ENCODE results near the gene DEFB129. TPM values are rescaled to one million over a fixed set of nuclear protein-coding genes. Genes with fewer than 3 reads are reported as not detected.
"Not testable (repeated sequence)": the region's sequence is repeated elsewhere in the genome, so short reads cannot be mapped to it uniquely, and the experiment has no call there.

The DEFB129 gene
- total RNA-seq, 4 donors from 2014 or later: not detected

DNA sequence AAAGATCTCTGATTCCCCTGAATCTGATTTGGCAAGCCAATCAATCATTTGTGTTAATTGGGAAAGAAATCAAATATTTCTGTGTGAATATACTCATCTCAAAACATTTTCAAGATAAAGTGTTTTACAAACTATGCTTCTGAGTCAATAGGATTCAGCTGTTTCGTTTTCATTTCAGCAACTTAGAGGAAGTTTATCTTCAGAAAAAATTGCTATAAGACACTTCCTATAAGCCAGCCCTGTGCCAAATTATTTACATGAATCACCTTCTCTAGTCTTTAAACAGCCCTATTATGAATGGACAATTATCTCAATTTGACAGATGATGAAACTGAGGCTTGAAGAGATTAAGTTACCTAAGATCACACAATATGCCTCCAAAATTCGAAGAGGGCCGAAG lies 10.9 kb downstream of the DEFB129 start:
- intact Hi-C loops (cut with DNase I; ENCODE audit: low total_unique reads): no loop called here
- TF ChIP-seq, protein P1, sequence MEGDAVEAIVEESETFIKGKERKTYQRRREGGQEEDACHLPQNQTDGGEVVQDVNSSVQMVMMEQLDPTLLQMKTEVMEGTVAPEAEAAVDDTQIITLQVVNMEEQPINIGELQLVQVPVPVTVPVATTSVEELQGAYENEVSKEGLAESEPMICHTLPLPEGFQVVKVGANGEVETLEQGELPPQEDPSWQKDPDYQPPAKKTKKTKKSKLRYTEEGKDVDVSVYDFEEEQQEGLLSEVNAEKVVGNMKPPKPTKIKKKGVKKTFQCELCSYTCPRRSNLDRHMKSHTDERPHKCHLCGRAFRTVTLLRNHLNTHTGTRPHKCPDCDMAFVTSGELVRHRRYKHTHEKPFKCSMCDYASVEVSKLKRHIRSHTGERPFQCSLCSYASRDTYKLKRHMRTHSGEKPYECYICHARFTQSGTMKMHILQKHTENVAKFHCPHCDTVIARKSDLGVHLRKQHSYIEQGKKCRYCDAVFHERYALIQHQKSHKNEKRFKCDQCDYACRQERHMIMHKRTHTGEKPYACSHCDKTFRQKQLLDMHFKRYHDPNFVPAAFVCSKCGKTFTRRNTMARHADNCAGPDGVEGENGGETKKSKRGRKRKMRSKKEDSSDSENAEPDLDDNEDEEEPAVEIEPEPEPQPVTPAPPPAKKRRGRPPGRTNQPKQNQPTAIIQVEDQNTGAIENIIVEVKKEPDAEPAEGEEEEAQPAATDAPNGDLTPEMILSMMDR (IDR thresholded peaks at IDR 0.05): no peak
- 71% methylated on average over 3 of the region's 3 CpGs for WGBS, 2 donors
- no peak overlapping the region for H3K4me3 ChIP-seq (ENCODE audit: low read depth, poor library complexity, severe bottlenecking)
- DNase-seq (ENCODE audit: low spot score in 2 of 2): no peak

DNA sequence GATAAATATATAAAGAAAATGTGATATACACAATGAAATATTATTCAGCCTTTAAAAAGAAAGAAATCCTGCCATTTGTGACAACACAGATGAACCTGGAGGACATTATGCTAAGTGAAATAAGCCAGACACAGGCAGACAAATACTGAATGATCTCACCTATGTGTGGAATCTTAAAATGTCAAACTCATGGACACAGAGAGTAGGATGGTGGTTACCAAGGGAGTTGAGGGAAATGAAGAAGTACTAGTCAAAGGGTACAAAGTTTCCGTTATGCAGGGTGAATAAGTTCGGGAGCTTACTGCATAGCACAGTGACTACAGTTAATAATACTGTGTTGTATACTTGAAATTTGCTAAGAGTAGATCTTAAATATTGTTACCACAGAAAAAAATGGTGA lies 15.8 kb downstream of the DEFB129 start:
- no peak overlapping the region for H3K4me3 ChIP-seq (ENCODE audit: low read depth, poor library complexity, severe bottlenecking)
- DNase-seq (ENCODE audit: low spot score in 2 of 2): no peak
- 81 to 91% methylated on average over 2 of the region's 2 CpGs for WGBS, 2 donors
- intact Hi-C loops (cut with DNase I; ENCODE audit: low total_unique reads): no loop called here
- TF ChIP-seq, protein P1 (IDR thresholded peaks at IDR 0.05): no peak
- TF ChIP-seq POLR2A (IDR thresholded peaks at IDR 0.05): no peak

DNA sequence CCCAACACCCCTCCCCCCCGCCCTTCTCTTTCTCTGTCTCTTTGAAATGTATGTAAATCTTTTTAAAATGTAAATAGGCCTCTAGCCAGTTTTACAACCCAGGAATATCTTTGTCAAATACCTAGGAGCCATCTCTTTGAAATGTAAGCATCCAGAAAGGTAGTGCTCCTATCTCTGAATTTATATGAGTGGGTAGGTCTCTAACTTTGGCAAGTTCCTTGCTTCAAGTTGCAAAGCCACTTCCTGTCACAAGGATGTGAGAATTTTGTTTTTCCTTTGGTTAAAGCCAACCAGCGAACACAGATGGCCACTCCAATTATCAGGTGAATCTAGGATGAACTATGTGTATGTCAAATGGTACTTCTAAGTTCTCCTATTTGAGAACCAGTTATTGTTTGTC lies 24.3 kb downstream of the DEFB129 start:
- intact Hi-C loops (cut with DNase I; ENCODE audit: low total_unique reads): no loop called here
- 46% methylated on average over 2 of the region's 2 CpGs for WGBS, 2 donors
- TF ChIP-seq, protein P1 (IDR thresholded peaks at IDR 0.05): no peak
- no peak for TF ChIP-seq POLR2A (IDR thresholded peaks at IDR 0.05)

DNA sequence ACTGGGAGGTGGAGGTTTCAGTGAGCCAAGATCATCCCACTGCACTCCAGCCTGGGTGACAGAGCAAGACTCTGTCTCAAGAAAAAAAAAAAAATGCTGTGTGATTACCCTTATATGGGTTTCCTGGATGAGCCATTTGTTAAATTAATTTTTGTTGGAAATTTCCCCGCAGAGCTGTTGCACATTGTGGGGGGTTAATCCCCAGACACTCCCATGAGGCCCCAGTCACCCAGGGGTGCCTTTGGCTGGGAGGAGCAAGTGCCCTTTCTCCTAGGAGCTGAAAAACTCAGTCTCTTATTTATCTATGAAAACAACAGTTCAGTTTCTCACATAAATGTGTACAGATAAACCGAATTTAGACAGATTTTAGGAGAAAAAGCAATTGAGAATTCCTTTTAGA lies 25.7 kb downstream of the DEFB129 start:
- WGBS, 2 donors: 82 to 84% methylated on average over 2 of the region's 2 CpGs
- intact Hi-C loops (cut with DNase I; ENCODE audit: low total_unique reads): no loop called here

More for the DNA sequence above, 24.3 kb downstream of the DEFB129 start:
- H3K4me3 ChIP-seq (ENCODE audit: low read depth, poor library complexity, severe bottlenecking): no peak overlapping the region
- DNase-seq (ENCODE audit: low spot score in 2 of 2): no peak

DNA sequence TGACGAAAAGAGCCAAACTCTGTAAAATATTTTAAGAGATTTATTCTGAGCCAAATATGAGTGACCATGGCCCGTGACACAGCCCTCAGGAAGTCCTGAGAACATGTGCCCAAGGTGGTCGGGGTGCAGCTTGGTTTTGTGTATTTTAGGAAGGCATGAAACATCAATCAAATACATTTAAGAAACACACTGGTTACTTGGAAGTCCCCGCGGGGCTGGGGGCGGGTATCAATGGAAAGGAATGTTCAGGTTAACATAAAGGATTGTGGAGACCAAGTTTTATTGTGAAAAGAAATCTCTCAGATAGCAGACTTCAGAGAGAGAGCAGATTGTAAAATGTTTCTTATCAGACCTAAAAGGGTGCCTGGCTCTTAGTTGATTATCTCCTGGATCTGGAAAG lies 26.4 kb downstream of the DEFB129 start:
- intact Hi-C loops (cut with DNase I; ENCODE audit: low total_unique reads); H3K4me3 ChIP-seq (ENCODE audit: low read depth, poor library complexity, severe bottlenecking); DNase-seq (ENCODE audit: low spot score in 2 of 2): not testable (repeated sequence)
- WGBS, 2 donors: 40 to 52% methylated on average over 6 of the region's 6 CpGs

More for the DNA sequence above, 25.7 kb downstream of the DEFB129 start:
- TF ChIP-seq, protein P1 (IDR thresholded peaks at IDR 0.05): no peak
- no peak for DNase-seq (ENCODE audit: low spot score in 2 of 2)
- no peak overlapping the region for H3K4me3 ChIP-seq (ENCODE audit: low read depth, poor library complexity, severe bottlenecking)

DNA sequence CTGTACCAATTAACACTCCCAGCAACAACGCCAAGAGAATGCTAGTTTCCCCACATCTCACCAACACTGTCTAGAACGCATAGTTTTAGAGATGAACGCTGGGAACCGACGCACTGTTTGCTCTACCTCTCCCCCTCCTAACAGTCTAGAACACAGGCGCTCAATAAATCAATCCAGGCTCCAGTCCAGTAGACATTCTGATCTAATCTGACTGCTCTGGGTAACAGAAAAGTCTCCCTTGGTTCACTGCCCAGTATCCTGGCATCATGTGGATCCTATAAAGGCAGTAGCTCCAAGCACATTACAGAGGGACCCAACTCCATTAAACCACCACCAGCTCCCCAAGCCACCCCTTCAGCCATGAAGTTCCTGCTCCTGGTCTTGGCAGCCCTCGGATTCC lies 30.4 kb downstream of the DEFB129 start, which contains the start of gene DEFB132:
TSS of gene DEFB132 (plus strand) at position 306 of the 400 bp plus-strand sequence. CDS start at position 361, 55 bp downstream.
- WGBS, 2 donors: 54 to 62% methylated on average over 7 of the region's 7 CpGs
- intact Hi-C loops (cut with DNase I; ENCODE audit: low total_unique reads): no loop called here
- H3K4me3 ChIP-seq (ENCODE audit: low read depth, poor library complexity, severe bottlenecking): no peak within 1 kb of the TSS
- no peak for TF ChIP-seq POLR2A (IDR thresholded peaks at IDR 0.05)
- TF ChIP-seq, protein P1 (IDR thresholded peaks at IDR 0.05): no peak
- no peak for DNase-seq (ENCODE audit: low spot score in 2 of 2)
